C4-2B (cell line): ENCODE measurements around the gene PLCXD1.

ENCODE experiments used
- ZFX ChIP-seq: fragments of 450-650 bp; IDR thresholded peaks from 2 replicates; pipeline ENCODE4 v1.6.1; 2017
- TF ChIP-seq, protein P1 (sequence below): fragments of 450-650 bp; conservative IDR thresholded peaks from 2 replicates; pipeline ENCODE4 v1.5.1; 2017; ENCODE audit warnings: mild to moderate bottlenecking

DNA sequence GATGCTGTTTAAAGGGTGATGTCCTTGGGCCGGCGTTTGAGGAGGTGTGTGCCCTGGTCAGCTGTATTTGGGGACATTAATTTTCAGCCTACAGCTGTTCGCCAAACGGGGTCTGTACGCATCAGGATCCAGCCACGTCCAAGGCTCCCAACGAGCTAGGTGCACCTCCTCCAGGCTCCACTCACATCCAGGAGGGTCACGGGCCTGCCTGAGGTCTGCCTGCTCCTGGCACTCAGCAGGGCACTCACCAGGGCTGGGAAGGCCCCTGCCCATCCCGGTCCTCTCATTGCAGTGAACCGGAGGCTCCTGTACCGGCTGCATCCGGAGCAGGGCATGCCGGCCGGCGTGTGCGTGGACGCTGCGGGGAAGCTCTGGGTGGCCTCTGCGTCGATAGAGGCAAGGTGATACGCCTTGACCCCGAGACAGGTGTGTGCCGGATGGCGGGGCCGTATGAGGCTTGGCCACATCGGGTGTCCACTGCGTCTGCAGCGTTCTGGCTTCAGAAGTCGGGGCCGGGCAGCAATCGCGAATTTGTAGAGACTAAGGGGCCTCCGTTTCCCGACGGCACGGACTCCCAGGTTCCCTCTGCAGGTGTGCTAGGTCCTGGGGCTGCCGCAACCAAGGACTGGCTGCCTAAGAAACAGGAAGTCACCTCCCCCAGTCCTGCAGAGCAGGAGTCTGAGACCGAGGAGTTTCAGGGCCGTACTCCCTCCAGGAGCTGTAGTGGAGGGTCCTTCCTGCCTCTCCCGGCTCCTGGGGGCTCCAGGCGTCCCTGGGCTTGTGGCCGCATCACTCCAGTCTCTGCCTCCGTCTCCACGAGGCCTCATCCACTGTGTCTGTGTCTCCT is 27.5 kb upstream of the PLCXD1 start:
- TF ChIP-seq, protein P1, sequence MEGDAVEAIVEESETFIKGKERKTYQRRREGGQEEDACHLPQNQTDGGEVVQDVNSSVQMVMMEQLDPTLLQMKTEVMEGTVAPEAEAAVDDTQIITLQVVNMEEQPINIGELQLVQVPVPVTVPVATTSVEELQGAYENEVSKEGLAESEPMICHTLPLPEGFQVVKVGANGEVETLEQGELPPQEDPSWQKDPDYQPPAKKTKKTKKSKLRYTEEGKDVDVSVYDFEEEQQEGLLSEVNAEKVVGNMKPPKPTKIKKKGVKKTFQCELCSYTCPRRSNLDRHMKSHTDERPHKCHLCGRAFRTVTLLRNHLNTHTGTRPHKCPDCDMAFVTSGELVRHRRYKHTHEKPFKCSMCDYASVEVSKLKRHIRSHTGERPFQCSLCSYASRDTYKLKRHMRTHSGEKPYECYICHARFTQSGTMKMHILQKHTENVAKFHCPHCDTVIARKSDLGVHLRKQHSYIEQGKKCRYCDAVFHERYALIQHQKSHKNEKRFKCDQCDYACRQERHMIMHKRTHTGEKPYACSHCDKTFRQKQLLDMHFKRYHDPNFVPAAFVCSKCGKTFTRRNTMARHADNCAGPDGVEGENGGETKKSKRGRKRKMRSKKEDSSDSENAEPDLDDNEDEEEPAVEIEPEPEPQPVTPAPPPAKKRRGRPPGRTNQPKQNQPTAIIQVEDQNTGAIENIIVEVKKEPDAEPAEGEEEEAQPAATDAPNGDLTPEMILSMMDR, result no peak
- TF ChIP-seq ZFX, result no peak
